H1 (cell line): ENCODE results near the gene DBF4B. TPM values are rescaled to one million over a fixed set of nuclear protein-coding genes. Genes with fewer than 3 reads are reported as not detected.

Source experiments
- MAFK ChIP-seq: IDR thresholded peaks from 2 replicates; pipeline ENCODE4 v1.6.1; 2012; ENCODE audit warnings: low read depth, mild to moderate bottlenecking, improper control_type of control experiment, low read length
- SRF ChIP-seq: IDR thresholded peaks from 2 replicates; pipeline ENCODE4 v1.6.1; 2011; ENCODE audit warnings: mild to moderate bottlenecking, low read depth, low read length, moderate library complexity
- polyA plus RNA-seq, 7 experiments: library from polyadenylated mRNA; depleted of rRNA in 3 of 7; stranded (reverse) in 5 of 7; unstranded in 2 of 7; fragments of >200 nt in 5 of 7; fragments of 200-250 nt in 2 of 7; gene quantifications; 1 replicate in 5 of 7; 2 replicates in 1 of 7; 4 replicates in 1 of 7; pipeline versions ENCODE4 v1.2.1 to v1.2.3, GENCODE V29; 2011 to 2013; ENCODE audit warnings: missing spikeins in 2 of 7, mixed read lengths in 2 of 7
- total RNA-seq: library from RNA; stranded (reverse); fragmentation: NEBNext Ultra II Directional; extraction: Animal tissue kit (Norgen Biotek cat#: 25700); gene quantifications from 2 replicates; pipeline ENCODE4 v1.2.1, GENCODE V29; 2021

DBF4B gene
- total and polyA plus RNA-seq, 2 of the 8 experiments (the other 6 are each of a cell fraction or from before 2014, with no cell fraction given) = 20.2 to 26.9 TPM

- TF ChIP-seq MAFK (no peak), SRF (no peak)
Observed at GRCh38 chr17:44736551-44737240, 28.2 kb downstream of the DBF4B start (continued).
